ENCODE results near the gene KCNIP1. TPM values are rescaled to one million over a fixed set of nuclear protein-coding genes. Genes with fewer than 3 reads are reported as not detected.

Gene KCNIP1
- total and polyA plus RNA-seq, 2 of the 13 experiments (the other 11 are each of a cell fraction or from before 2014, with no cell fraction given): not detected

- peak; percentile 23; the same call in 1 of the 2 replicates for TF ChIP-seq ZNF687 (CRISPR knock-in tag; IDR thresholded peaks at IDR 0.05)
- peak; percentile 35 for TF ChIP-seq XRCC5 (optimal IDR thresholded peaks at IDR 0.05; ENCODE audit: low read length)
- no peak for TF ChIP-seq HOMEZ (CRISPR knock-in tag; IDR thresholded peaks at IDR 0.05; ENCODE audit: low read depth)
- peak; percentile 68 for TF ChIP-seq STAG1 (CRISPR knock-in tag; IDR thresholded peaks at IDR 0.05)
- TF ChIP-seq MXD1 (CRISPR knock-in tag; IDR thresholded peaks at IDR 0.05): no peak
- TF ChIP-seq HMGXB4 (CRISPR knock-in tag; IDR thresholded peaks at IDR 0.05; ENCODE audit: borderline replicate concordance in 1 of 2, low read depth in 1 of 2): 0 out of 4 replicates have a peak, but pooled peaks of 1 of the 2 experiments have one; percentile 16
- no peak for TF ChIP-seq TBX3 (IDR thresholded peaks at IDR 0.05; ENCODE audit: borderline replicate concordance)
- TF ChIP-seq SALL1 (CRISPR knock-in tag; IDR thresholded peaks at IDR 0.05): 0 out of 2 replicates have a peak, but pooled peaks have one; percentile 10
- no peak for TF ChIP-seq PHB2 (IDR thresholded peaks at IDR 0.05; ENCODE audit: partially characterized antibody)
- no peak for TF ChIP-seq NR2F6 (IDR thresholded peaks at IDR 0.05)
- no peak for TF ChIP-seq NR2F6 (CRISPR knock-in tag; IDR thresholded peaks at IDR 0.05)
- TF ChIP-seq CTCF (CRISPR knock-in tag; IDR thresholded peaks at IDR 0.05): peak; percentile 91
- no peak for TF ChIP-seq NFIB (CRISPR knock-in tag; IDR thresholded peaks at IDR 0.05; ENCODE audit: borderline replicate concordance)
- no peak for TF ChIP-seq IRX3 (CRISPR knock-in tag; IDR thresholded peaks at IDR 0.05; ENCODE audit: borderline replicate concordance, low read depth)
Measured at GRCh38 chr5:170632985-170633234, 129.1 kb downstream of the KCNIP1 start (continued).

Data from HepG2 (cell line).